Epithelial cell of esophagus (primary cell): ENCODE data around the gene USPL1.

Experiments
- DNase-seq: peaks from one replicate; pipeline ENCODE4 v3.0.0; 2010; ENCODE audit warnings: low read depth
- H3K4me3 ChIP-seq: 2 replicates; pipeline ENCODE4 v1.5.1; 2011; ENCODE audit warnings: mild to moderate bottlenecking, low read length, control low read depth
- CTCF ChIP-seq: IDR thresholded peaks from 2 replicates; pipeline ENCODE4 v1.5.1; 2011; ENCODE audit warnings: low read depth, mild to moderate bottlenecking, low read length, control low read depth, inconsistent platforms; ENCODE audit not compliant: insufficient read depth; ENCODE audit errors: missing control alignments

Gene USPL1

GRCh38 chr13:30676672-30677071, 59.0 kb downstream of the USPL1 start:
- peak; percentile 66 for DNase-seq
- peak; percentile 56 for TF ChIP-seq CTCF

GRCh38 chr13:30679483-30680330, 62.0 kb downstream of the USPL1 start:
- H3K4me3 ChIP-seq = no peak overlapping the region
- peak; percentile 43 for DNase-seq
- peak; percentile 65 for TF ChIP-seq CTCF

More at GRCh38 chr13:30676672-30677071, 59.0 kb downstream of the USPL1 start:
- H3K4me3 ChIP-seq = no peak overlapping the region

GRCh38 chr13:30681843-30682242, 64.1 kb downstream of the USPL1 start:
- DNase-seq = no peak
- no peak for TF ChIP-seq CTCF
- no peak overlapping the region for H3K4me3 ChIP-seq

- H3K4me3 ChIP-seq = no peak overlapping the region
- no peak for DNase-seq
- no peak for TF ChIP-seq CTCF
Measured at GRCh38 chr13:30685320-30685859, 67.7 kb downstream of the USPL1 start.

GRCh38 chr13:30685987-30686386, 68.3 kb downstream of the USPL1 start:
- H3K4me3 ChIP-seq = no peak overlapping the region
- no peak for DNase-seq
- TF ChIP-seq CTCF = no peak

- H3K4me3 ChIP-seq = no peak overlapping the region
- no peak for TF ChIP-seq CTCF
- DNase-seq = no peak
Measured at GRCh38 chr13:30687601-30688000, 69.9 kb downstream of the USPL1 start.
